K562 (cell line): Measurements from ENCODE around the gene PHF1.

Source experiments
- CEBPG ChIP-seq, 3 experiments: fragments of 200-800 bp in 1 of 3; sonication (Bioruptor generic) in 1 of 3; sonication (generic) in 1 of 3; formaldehyde crosslinking in 1 of 3; IDR thresholded peaks in 2 of 3; conservative IDR thresholded peaks in 1 of 3; 2 replicates each; pipeline versions ENCODE4 v1.6.1 to v1.8.0; 2016 to 2022; ENCODE audit warnings: missing compliant biosample characterization in 2 of 3, missing genetic modification characterization in 2 of 3, mild to moderate bottlenecking in 1 of 3, missing genetic modification reagents in 1 of 3
- CTCF ChIP-seq, 3 experiments: IDR thresholded peaks in 2 of 3; conservative IDR thresholded peaks in 1 of 3; 2 replicates each; pipeline ENCODE4 v1.5.1; 2011 to 2012; ENCODE audit warnings: low read length in 3 of 3, mild to moderate bottlenecking in 3 of 3, control low read depth in 2 of 3, improper control_type of control experiment in 1 of 3, inconsistent platforms in 1 of 3, low read depth in 1 of 3, mixed read lengths in 1 of 3, moderate library complexity in 1 of 3; ENCODE audit not compliant: insufficient read depth in 2 of 3
- KDM1A ChIP-seq, 2 experiments: fragments of 450-650 bp; IDR thresholded peaks; 2 replicates each; pipeline ENCODE4 v1.6.1; 2016; ENCODE audit warnings: mild to moderate bottlenecking in 2 of 2
- SNRNP70 ChIP-seq: fragments of 200-400 bp; formaldehyde crosslinking; optimal IDR thresholded peaks from 2 replicates; pipeline ENCODE3; 2017; ENCODE audit warnings: low read depth, low read length
- ZNF274 ChIP-seq: IDR thresholded peaks from 2 replicates; pipeline ENCODE4 v1.6.1; 2011; ENCODE audit warnings: low read depth, mild to moderate bottlenecking, low read length, moderate library complexity, borderline replicate concordance
- ZNF785 ChIP-seq: fragments of 250-450 bp; sonication (Bioruptor Pico); IDR thresholded peaks from 2 replicates; pipeline ENCODE4 v1.4.0; 2020; ENCODE audit warnings: mild to moderate bottlenecking

GRCh38 chr6:33433544-33434191, 22.9 kb downstream of the PHF1 start:
- TF ChIP-seq SNRNP70 (no peak), CEBPG (CRISPR knock-in tag; IDR thresholded peaks at IDR 0.05) (no peak), CEBPG (tag; conservative IDR thresholded peaks at IDR 0.05 in 1 of 2, IDR thresholded peaks at IDR 0.05 in 1 of 2) (no peak), ZNF274 (no peak), CTCF (IDR thresholded peaks at IDR 0.05 in 2 of 3, conservative IDR thresholded peaks at IDR 0.05 in 1 of 3; ENCODE audit: insufficient read depth in 2 of 3, low read depth in 1 of 3, low read length in 3 of 3) (no peak), ZNF785 (no peak), KDM1A (IDR thresholded peaks at IDR 0.05) (peak; percentile 43 to 55; a peak in 1 of 4 replicates)
